HG02642 (cell line): ENCODE results near the gene RCC2.
"Not testable (repeated sequence)": the region's sequence is repeated elsewhere in the genome, so short reads cannot be mapped to it uniquely, and the experiment has no call there.

Experiments
- ATAC-seq: cut with Tn5 transposase; IDR thresholded peaks from one replicate; pipeline ENCODE4 v1.9.1; 2021; ENCODE audit warnings: mild to moderate bottlenecking; ENCODE audit not compliant: unreplicated experiment, poor library complexity

The RCC2 gene

GRCh38 chr1:17439250-17440073, at the start of gene RCC2:
Gene RCC2, minus strand, starts transcription at chr1:17439677. Its CDS starts 1,163 bp downstream, at chr1:17438514.
- peak; percentile 52 for ATAC-seq

DNA sequence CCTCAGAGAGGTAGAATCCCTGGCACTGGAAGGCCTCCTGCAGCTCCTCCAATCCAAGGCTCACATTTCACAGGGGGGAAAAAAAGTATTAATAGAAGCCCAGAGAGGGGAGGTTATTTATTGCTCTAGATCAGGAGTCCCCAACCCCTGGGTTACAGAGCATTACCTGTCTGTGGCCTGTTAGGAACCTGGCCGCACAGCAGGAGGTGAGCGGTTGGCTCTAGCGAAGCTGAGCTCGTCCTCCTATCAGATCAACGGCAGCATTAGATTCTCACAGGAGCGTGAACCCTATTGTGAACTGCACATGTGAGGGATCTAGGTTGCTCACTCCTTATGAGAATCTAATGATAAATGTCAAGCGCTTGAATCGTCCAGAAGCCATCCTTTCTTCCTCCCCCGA, 46.8 kb upstream of the RCC2 start:
- no peak for ATAC-seq

DNA sequence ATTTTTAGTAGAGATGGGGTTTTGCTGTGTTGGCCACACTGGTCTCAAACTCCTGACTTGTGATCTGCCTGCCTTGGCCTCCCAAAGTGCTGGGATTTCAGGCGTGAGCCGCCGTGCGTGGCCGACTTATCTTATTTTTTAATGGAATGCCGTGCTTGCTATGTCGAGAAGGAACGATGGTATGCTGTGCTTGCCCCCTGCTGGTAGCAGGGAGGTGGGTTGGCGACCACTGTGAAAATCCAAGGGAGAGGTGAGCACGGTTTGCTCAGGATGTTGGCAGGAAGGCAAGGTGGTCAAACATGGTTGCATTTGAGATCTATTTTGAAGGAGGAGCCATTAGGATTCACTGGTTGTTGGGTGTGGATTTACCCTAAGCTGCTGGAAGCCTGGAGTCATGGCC, 45.8 kb upstream of the RCC2 start:
- ATAC-seq, result no peak

- ATAC-seq, result not testable (repeated sequence)
Measured at GRCh38 chr1:17481981-17482380, 42.5 kb upstream of the RCC2 start.

- no peak for ATAC-seq
Measured at GRCh38 chr1:17480846-17481245, 41.4 kb upstream of the RCC2 start.

- ATAC-seq, result no peak
Measured at GRCh38 chr1:17475752-17476151, 36.3 kb upstream of the RCC2 start.

- not testable (repeated sequence) for ATAC-seq
Measured at GRCh38 chr1:17474836-17475555, 35.5 kb upstream of the RCC2 start.

- ATAC-seq, result no peak
Measured at GRCh38 chr1:17472814-17473213, 33.3 kb upstream of the RCC2 start.

DNA sequence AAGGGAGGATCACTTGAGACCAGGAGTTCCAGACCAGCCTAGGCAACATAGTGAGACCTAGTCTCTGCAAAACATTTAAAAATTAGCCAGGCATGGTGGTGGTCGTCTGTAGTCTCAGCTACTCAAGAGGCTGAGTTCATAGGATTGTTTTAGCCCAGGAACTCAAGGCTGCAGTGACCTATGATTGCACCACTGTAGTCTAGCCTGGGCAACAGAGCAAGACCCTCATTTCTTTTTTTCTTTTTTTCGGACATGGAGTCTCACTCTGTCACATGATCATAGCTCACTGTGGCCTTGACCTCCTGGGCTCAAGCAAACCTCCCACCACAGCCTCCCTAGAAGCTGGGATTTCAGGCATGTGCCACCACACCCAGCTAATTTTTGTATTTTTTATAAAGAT, 31.9 kb upstream of the RCC2 start:
- ATAC-seq, result no peak

DNA sequence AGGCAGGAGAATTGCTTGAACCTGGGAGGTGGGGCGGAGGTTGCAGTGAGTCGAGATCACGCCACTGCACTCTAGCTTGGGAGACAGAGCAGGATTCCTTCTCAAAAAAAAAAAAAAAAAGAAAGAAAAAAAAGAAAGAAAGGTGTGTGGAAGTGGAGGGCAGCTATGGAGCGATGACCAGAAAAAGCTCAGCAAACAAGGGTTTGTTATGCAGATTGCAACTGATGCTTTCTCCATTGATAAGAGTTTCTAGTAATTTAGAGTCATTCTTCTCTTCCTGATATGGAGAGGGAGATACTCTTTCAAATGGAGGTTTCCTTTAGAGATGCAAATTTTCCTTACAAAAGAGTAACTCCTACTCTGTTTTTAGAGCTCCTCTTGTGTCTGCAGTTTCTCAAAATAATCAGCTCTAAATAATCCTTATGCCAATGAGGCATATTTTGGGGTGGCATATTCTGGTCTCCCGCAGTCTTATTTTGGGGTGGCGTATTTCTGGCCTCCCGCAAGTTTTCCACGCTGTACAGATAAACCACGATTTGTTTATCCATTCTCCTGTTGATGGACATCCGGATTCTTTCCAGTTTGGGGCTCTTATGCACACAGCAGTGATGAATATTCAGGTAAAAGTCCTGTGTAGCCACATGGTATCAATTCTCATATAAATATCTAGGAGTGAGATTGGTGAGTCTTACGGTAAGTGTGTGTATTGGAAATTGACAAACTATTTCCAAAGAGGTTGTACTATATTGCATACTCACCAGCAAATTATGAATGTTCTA, 30.7 kb upstream of the RCC2 start:
- no peak for ATAC-seq

DNA sequence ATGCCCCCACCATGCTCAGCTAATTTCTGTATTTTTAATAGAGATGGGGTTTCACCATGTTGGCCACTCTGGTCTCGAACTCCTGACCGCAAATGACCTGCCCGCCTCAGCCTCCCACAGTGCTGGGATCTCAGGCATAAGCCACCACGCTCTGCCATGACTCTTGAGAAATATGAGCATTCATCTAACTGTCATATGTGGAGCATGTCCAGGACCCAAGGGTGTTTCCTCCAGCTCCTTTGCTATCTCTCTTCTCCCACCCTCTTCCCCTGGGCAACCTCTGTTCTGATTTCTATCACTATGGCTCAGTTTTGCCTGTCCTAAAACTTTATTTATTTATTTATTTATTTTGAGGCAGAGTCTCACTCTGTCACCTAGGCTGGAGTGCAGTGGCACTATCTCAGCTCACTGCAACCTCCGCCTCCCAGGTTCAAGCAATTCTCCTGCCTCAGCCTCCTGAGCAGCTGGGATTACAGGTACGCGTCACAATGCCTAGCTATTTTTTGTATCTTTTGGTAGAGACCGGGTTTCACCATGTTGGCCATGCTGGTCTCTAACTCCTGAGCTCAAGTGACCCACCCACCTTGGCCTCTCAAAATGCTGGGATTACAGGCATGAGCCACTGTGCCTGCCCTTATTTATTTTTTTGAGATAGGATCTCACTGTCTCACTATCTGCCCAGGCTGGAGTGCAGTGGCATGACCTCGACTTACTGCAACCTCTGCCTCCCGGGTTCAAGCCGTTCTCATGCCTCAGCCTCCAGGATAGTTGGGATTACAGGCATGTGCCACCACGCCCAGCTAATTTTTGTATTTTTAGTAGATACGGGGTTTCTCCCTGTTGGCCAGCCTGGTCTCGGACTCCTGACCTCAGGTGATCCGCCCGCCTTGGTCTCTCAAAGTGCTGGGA, 29.1 kb upstream of the RCC2 start:
- not testable (repeated sequence) for ATAC-seq

GRCh38 chr1:17466359-17466758, 26.9 kb upstream of the RCC2 start:
- no peak for ATAC-seq

DNA sequence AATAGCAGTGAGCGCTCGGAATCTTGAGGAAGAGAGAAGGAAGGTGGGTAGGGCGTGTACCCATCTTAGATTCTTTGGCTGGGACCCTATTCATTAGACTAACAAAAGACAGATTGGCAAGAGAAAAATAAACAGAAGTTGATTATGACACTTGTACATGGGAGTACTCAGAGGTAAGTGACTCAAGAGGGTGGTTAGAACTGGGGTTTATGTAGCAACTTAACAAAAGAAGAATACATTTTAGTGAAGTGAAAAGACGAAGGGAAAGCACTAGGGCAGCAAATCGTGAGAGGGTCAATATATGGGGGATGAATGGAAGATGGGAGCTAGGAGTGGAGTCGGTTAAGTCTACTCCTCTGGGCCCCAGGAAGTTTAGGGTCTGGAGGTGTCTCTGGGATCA, 25.8 kb upstream of the RCC2 start:
- ATAC-seq, result no peak

DNA sequence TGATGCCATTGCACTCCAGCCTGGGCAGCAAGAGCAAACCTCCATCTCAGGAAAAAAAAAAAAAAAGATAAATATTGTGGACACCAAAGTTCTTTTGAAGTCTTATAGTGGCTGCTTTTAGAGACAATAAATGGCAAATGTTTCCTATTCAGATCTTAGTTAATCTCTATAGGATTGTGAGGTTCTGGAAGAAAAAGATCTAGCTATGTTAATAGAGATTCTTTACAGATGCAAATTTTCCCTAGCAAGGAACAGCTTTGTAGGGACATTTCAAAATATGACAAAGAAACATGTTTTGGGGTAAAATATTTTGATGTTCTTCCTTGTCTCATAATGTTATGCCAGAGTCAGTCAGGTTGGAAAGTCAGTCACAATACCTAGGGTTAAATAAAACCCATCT, 24.5 kb upstream of the RCC2 start:
- ATAC-seq, result no peak

GRCh38 chr1:17462669-17463068, 23.2 kb upstream of the RCC2 start:
- ATAC-seq, result no peak

GRCh38 chr1:17460219-17460618, 20.7 kb upstream of the RCC2 start:
- no peak for ATAC-seq

GRCh38 chr1:17458794-17459193, 19.3 kb upstream of the RCC2 start:
- ATAC-seq, result no peak

DNA sequence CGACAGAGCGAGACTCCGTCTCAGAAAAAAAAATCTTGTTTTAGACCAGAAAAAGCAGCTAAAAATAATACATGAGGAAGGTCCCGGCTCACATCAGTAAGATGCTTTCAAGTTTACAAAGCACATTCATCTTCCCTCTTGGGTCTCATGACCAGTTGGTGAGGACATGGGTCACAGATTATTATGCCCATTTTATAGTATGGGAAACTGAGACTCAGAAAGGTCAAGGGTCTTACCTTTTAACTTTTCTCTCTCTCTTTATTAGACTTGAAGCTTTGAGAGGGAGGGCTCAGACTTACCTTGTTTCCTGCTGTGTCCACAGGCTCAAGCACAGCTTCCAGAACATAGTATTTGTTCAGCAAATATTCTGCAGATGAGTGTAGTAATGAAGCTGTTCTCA, 13.2 kb upstream of the RCC2 start:
- ATAC-seq, result no peak

DNA sequence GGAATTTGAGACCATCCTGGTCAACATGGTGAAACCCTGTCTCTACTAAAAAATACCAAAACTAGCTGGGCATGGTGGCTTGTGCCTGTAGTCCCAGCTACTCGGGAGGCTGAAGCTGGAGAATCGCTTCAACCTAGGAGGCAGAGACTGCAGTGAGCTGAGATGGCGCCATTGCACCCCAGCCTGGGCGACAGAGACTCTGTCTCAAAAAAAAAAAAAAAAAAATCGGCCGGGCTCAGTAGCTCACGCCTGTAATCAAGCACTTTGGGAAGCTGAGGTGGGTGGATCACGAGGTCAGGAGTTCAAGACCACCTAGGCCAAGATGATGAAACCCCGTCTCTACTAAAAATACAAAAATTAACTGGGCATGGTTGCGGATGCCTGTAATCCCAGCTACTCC, 12.7 kb upstream of the RCC2 start:
- ATAC-seq, result not testable (repeated sequence)

- no peak for ATAC-seq
Measured at GRCh38 chr1:17451731-17452130, 12.3 kb upstream of the RCC2 start.
